ENCODE data around the gene PIGS. TPM values are rescaled to one million over a fixed set of nuclear protein-coding genes. Genes with fewer than 3 reads are reported as not detected.

PIGS gene
- polyA plus RNA-seq, 3 donors: 59.4 to 87.5 (median 84.9) TPM

GRCh38 chr17:28573966-28574480 is 2.7 kb upstream of the PIGS start:
- Histone ChIP-seq H3K27me3 (ENCODE audit: control insufficient read depth in 2 of 2, insufficient read depth in 2 of 2, low read length in 2 of 2) (no peaks in the 10 kb centered on the region), H4K20me1 (ENCODE audit: insufficient read depth, low read length) (peaks cover 4% of the 10 kb centered on the region), H3K9me3 (replicated peaks in 1 of 2; ENCODE audit: control insufficient read depth in 1 of 2, insufficient read depth in 1 of 2, low read length in 2 of 2) (no peaks in the 10 kb centered on the region), H3K79me2 (ENCODE audit: insufficient read depth, low read length) (peaks cover 23% of the 10 kb centered on the region), H3K4me2 (replicated peaks; ENCODE audit: extremely low read depth, low read length, poor library complexity, severe bottlenecking) (no peak overlapping the region), H3K4me3 (replicated peaks in 1 of 3; ENCODE audit: low read depth in 2 of 3, low read length in 3 of 3) (no peak overlapping the region), H3K9ac (ENCODE audit: insufficient read depth, low read length, poor library complexity, severe bottlenecking) (no peak overlapping the region), H3K4me1 (ENCODE audit: control insufficient read depth in 1 of 2, insufficient read depth in 2 of 2, low read length in 2 of 2) (peaks cover 20 to 31% of the 10 kb centered on the region in 2 donors), H3K27ac (ENCODE audit: low read depth in 1 of 2, low read length in 2 of 2) (no peak overlapping the region), H2AFZ (ENCODE audit: insufficient read depth, low read depth, low read length, poor library complexity, severe bottlenecking) (no peak overlapping the region), H3K36me3 (replicated peaks in 1 of 2; ENCODE audit: control insufficient read depth in 1 of 2, insufficient read depth in 2 of 2, low read length in 2 of 2) (peaks cover 5 to 14% of the 10 kb centered on the region in 2 donors)
- H3K27ac Mint-ChIP-seq: no peak overlapping the region
- no peak overlapping the region for H3K4me3 Mint-ChIP-seq
- intact Hi-C loops (cut with micrococcal nuclease): loop anchor here in 1 of 2 donors (10.0 kb wide), 1 partner anchor 239 kb away; the partner anchor contains the start of genes IFT20 and TNFAIP1
- H3K9me3 Mint-ChIP-seq: no peaks in the 10 kb centered on the region
- H3K36me3 Mint-ChIP-seq: peaks cover 6 to 22% of the 10 kb centered on the region in 2 donors
- no peak for DNase-seq
- no peak for TF ChIP-seq CTCF (IDR thresholded peaks at IDR 0.05)
- peaks cover 37% of the 10 kb centered on the region for H3K4me1 Mint-ChIP-seq
- H3K27me3 Mint-ChIP-seq (ENCODE audit: low read depth in 3 of 3): peaks cover 2 to 4% (median 3%) of the 10 kb centered on the region in 3 donors
- 98% methylated on average over 6 of the region's 6 CpGs for WGBS (ENCODE audit: insufficient coverage)

GRCh38 chr17:28573521-28573920 is 2.2 kb upstream of the PIGS start:
- TF ChIP-seq CTCF (IDR thresholded peaks at IDR 0.05): no peak
- Histone ChIP-seq H2AFZ (ENCODE audit: insufficient read depth, low read depth, low read length, poor library complexity, severe bottlenecking) (no peak overlapping the region), H3K27me3 (ENCODE audit: control insufficient read depth in 2 of 2, insufficient read depth in 2 of 2, low read length in 2 of 2) (no peaks in the 10 kb centered on the region), H3K9me3 (replicated peaks in 1 of 2; ENCODE audit: control insufficient read depth in 1 of 2, insufficient read depth in 1 of 2, low read length in 2 of 2) (no peaks in the 10 kb centered on the region), H3K4me2 (replicated peaks; ENCODE audit: extremely low read depth, low read length, poor library complexity, severe bottlenecking) (no peak overlapping the region), H3K4me3 (replicated peaks in 1 of 3; ENCODE audit: low read depth in 2 of 3, low read length in 3 of 3) (no peak overlapping the region), H3K4me1 (ENCODE audit: control insufficient read depth in 1 of 2, insufficient read depth in 2 of 2, low read length in 2 of 2) (peaks cover 20 to 36% of the 10 kb centered on the region in 2 donors), H3K36me3 (replicated peaks in 1 of 2; ENCODE audit: control insufficient read depth in 1 of 2, insufficient read depth in 2 of 2, low read length in 2 of 2) (peaks cover 0 to 9% of the 10 kb centered on the region in 2 donors), H3K79me2 (ENCODE audit: insufficient read depth, low read length) (peaks cover 28% of the 10 kb centered on the region), H3K9ac (ENCODE audit: insufficient read depth, low read length, poor library complexity, severe bottlenecking) (no peak overlapping the region), H4K20me1 (ENCODE audit: insufficient read depth, low read length) (peaks cover 4% of the 10 kb centered on the region), H3K27ac (ENCODE audit: low read depth in 1 of 2, low read length in 2 of 2) (no peak overlapping the region)
- H3K4me3 Mint-ChIP-seq: no peak overlapping the region
- peaks cover 2 to 19% of the 10 kb centered on the region in 2 donors for H3K36me3 Mint-ChIP-seq
- WGBS (ENCODE audit: insufficient coverage): 100% methylated on average over 7 of the region's 9 CpGs
- H3K27ac Mint-ChIP-seq: no peak overlapping the region
- intact Hi-C loops (cut with micrococcal nuclease): loop anchor here in 1 of 2 donors (10.0 kb wide), 1 partner anchor 239 kb away; the partner anchor contains the start of genes IFT20 and TNFAIP1
- no peaks in the 10 kb centered on the region for H3K9me3 Mint-ChIP-seq
- peaks cover 37% of the 10 kb centered on the region for H3K4me1 Mint-ChIP-seq
- DNase-seq: no peak
- H3K27me3 Mint-ChIP-seq (ENCODE audit: low read depth in 3 of 3): peaks cover 2 to 4% (median 3%) of the 10 kb centered on the region in 3 donors

Data from CD14-positive monocyte (primary cell).